ENCODE results near the gene METTL27. TPM values are rescaled to one million over a fixed set of nuclear protein-coding genes. Genes with fewer than 3 reads are reported as not detected.
A peak's percentile ranks its signal among the peaks of the same experiment; 100 is the strongest.

The METTL27 gene
- total and polyA plus RNA-seq, 9 of the 15 experiments (the other 6 are each of a cell fraction or from before 2014, with no cell fraction given): 0.08 to 0.82 (median 0.33) TPM; not detected in 4

GRCh38 chr7:73851410-73852338, 9.4 kb upstream of the METTL27 start (continued):
- no peak for TF ChIP-seq ZNF57 (CRISPR knock-in tag; IDR thresholded peaks at IDR 0.05)
- no peak for TF ChIP-seq PYGO2 (tag; IDR thresholded peaks at IDR 0.05)
- no peak; a peak in 1 of 4 replicates for TF ChIP-seq NRF1 (conservative IDR thresholded peaks at IDR 0.05 in 1 of 2, IDR thresholded peaks at IDR 0.05 in 1 of 2)
- TF ChIP-seq NCOA2 (IDR thresholded peaks at IDR 0.05; ENCODE audit: partially characterized antibody in 2 of 2): no peak
- no peak for TF ChIP-seq NFXL1 (CRISPR knock-in tag; IDR thresholded peaks at IDR 0.05)
- TF ChIP-seq ZNF232 (CRISPR knock-in tag; IDR thresholded peaks at IDR 0.05): no peak
- TF ChIP-seq CC2D1A (IDR thresholded peaks at IDR 0.05): peak; percentile 70; the same call in 1 of the 2 replicates
- no peak for TF ChIP-seq SMAD4 (CRISPR knock-in tag; conservative IDR thresholded peaks at IDR 0.05)
- peak; percentile 38; the same call in 1 of the 2 replicates for TF ChIP-seq ADNP (tag; IDR thresholded peaks at IDR 0.05)
- no peak for TF ChIP-seq FOXA3 (CRISPR knock-in tag; conservative IDR thresholded peaks at IDR 0.05 in 1 of 2, IDR thresholded peaks at IDR 0.05 in 1 of 2)
- TF ChIP-seq, protein P1, sequence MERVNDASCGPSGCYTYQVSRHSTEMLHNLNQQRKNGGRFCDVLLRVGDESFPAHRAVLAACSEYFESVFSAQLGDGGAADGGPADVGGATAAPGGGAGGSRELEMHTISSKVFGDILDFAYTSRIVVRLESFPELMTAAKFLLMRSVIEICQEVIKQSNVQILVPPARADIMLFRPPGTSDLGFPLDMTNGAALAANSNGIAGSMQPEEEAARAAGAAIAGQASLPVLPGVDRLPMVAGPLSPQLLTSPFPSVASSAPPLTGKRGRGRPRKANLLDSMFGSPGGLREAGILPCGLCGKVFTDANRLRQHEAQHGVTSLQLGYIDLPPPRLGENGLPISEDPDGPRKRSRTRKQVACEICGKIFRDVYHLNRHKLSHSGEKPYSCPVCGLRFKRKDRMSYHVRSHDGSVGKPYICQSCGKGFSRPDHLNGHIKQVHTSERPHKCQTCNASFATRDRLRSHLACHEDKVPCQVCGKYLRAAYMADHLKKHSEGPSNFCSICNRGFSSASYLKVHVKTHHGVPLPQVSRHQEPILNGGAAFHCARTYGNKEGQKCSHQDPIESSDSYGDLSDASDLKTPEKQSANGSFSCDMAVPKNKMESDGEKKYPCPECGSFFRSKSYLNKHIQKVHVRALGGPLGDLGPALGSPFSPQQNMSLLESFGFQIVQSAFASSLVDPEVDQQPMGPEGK (CRISPR knock-in tag; IDR thresholded peaks at IDR 0.05; ENCODE audit: borderline replicate concordance): no peak
- no peak for TF ChIP-seq NFYB (IDR thresholded peaks at IDR 0.05; ENCODE audit: extremely low read depth, insufficient read length)
- TF ChIP-seq NCOA1 (IDR thresholded peaks at IDR 0.05; ENCODE audit: low read depth): peak; percentile 53; the same call in 1 of the 2 replicates
- TF ChIP-seq, protein P2, sequence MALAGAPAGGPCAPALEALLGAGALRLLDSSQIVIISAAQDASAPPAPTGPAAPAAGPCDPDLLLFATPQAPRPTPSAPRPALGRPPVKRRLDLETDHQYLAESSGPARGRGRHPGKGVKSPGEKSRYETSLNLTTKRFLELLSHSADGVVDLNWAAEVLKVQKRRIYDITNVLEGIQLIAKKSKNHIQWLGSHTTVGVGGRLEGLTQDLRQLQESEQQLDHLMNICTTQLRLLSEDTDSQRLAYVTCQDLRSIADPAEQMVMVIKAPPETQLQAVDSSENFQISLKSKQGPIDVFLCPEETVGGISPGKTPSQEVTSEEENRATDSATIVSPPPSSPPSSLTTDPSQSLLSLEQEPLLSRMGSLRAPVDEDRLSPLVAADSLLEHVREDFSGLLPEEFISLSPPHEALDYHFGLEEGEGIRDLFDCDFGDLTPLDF (CRISPR knock-in tag; IDR thresholded peaks at IDR 0.05): no peak
- TF ChIP-seq JUNB (CRISPR knock-in tag; conservative IDR thresholded peaks at IDR 0.05): peak; percentile 48; the same call in 1 of the 2 replicates
- TF ChIP-seq STAT5B (CRISPR knock-in tag; IDR thresholded peaks at IDR 0.05): no peak
- no peak for TF ChIP-seq KDM4B (IDR thresholded peaks at IDR 0.05; ENCODE audit: borderline replicate concordance in 2 of 2, low read depth in 1 of 2)
- no peak for TF ChIP-seq POLR3A (IDR thresholded peaks at IDR 0.05; ENCODE audit: borderline replicate concordance, extremely low read depth, insufficient read depth, insufficient read length)
- no peak for TF ChIP-seq CBX1 (IDR thresholded peaks at IDR 0.05; ENCODE audit: low read depth)
- TF ChIP-seq DMBX1 (CRISPR knock-in tag; IDR thresholded peaks at IDR 0.05; ENCODE audit: borderline replicate concordance): no peak
- TF ChIP-seq ZC3H11A (IDR thresholded peaks at IDR 0.05; ENCODE audit: low read depth, low read length): no peak
- no peak for TF ChIP-seq RFX1 (IDR thresholded peaks at IDR 0.05)
- TF ChIP-seq HNRNPL (IDR thresholded peaks at IDR 0.05; ENCODE audit: low read depth, low read length): no peak
- peak; percentile 11; the same call in 1 of the 2 replicates for TF ChIP-seq KHSRP (IDR thresholded peaks at IDR 0.05)
- TF ChIP-seq U2AF1 (optimal IDR thresholded peaks at IDR 0.05; ENCODE audit: low read depth, low read length): no peak
- TF ChIP-seq ZNF764 (CRISPR knock-in tag; IDR thresholded peaks at IDR 0.05; ENCODE audit: low read depth): no peak
